NCI-H2227 (cell line): ENCODE measurements around the gene EGLN2.
A peak's percentile ranks its signal among the peaks of the same experiment; 100 is the strongest.
"Not testable (repeated sequence)": the region's sequence is repeated elsewhere in the genome, so short reads cannot be mapped to it uniquely, and the experiment has no call there.

Experiments
- DNase-seq: peaks from one replicate; lab custom pipeline; 2025; ENCODE audit not compliant: unreplicated experiment; lab: John Stamatoyannopoulos, UW

Gene EGLN2

GRCh38 chr19:40776364-40776763, 22.6 kb upstream of the EGLN2 start:
- DNase-seq, result no peak

GRCh38 chr19:40776932-40777644, 21.9 kb upstream of the EGLN2 start:
- peak; percentile 99 for DNase-seq

GRCh38 chr19:40777645-40777936, 21.4 kb upstream of the EGLN2 start:
- no peak for DNase-seq

GRCh38 chr19:40777937-40778705, 20.9 kb upstream of the EGLN2 start, which contains the start of gene RAB4B:
Gene RAB4B (plus strand): TSS chr19:40778247. CDS start chr19:40778376, 129 bp downstream.
- peak; percentile 100 for DNase-seq

- DNase-seq, result no peak
Observed at GRCh38 chr19:40778706-40779284, 20.2 kb upstream of the EGLN2 start.

- DNase-seq, result no peak
Observed at GRCh38 chr19:40780582-40780981, 18.4 kb upstream of the EGLN2 start.

GRCh38 chr19:40781140-40781539, 17.9 kb upstream of the EGLN2 start:
- DNase-seq, result no peak

- DNase-seq, result no peak
Observed at GRCh38 chr19:40783711-40784110, 15.3 kb upstream of the EGLN2 start.

GRCh38 chr19:40784146-40784545, 14.8 kb upstream of the EGLN2 start:
- DNase-seq, result not testable (repeated sequence)

GRCh38 chr19:40785526-40785925, 13.5 kb upstream of the EGLN2 start:
- no peak for DNase-seq

GRCh38 chr19:40786060-40787037, 12.6 kb upstream of the EGLN2 start:
- no peak for DNase-seq

GRCh38 chr19:40791349-40791748, 7.6 kb upstream of the EGLN2 start:
- DNase-seq, result no peak

- DNase-seq, result no peak
Observed at GRCh38 chr19:40791996-40792395, 7.0 kb upstream of the EGLN2 start.

- DNase-seq, result no peak
Observed at GRCh38 chr19:40797166-40797962, 1.6 kb upstream of the EGLN2 start.

GRCh38 chr19:40797963-40798682, 868 bp upstream of the EGLN2 start:
- DNase-seq, result peak; percentile 91

- peak; percentile 87 for DNase-seq
Observed at GRCh38 chr19:40799558-40800338, 757 bp downstream of the EGLN2 start.

- DNase-seq, result no peak
Observed at GRCh38 chr19:40800339-40800996, 1.5 kb downstream of the EGLN2 start.

GRCh38 chr19:40800997-40801377, 2.0 kb downstream of the EGLN2 start:
- DNase-seq, result no peak
